ENCODE results near the gene OR52B6. TPM values are rescaled to one million over a fixed set of nuclear protein-coding genes. Genes with fewer than 3 reads are reported as not detected.
A peak's percentile ranks its signal among the peaks of the same experiment; 100 is the strongest.

OR52B6 gene
- total and polyA plus RNA-seq, 10 of the 15 experiments (the other 5 are each of a cell fraction or from before 2014, with no cell fraction given) = 0.07 TPM; not detected in 9

DNA sequence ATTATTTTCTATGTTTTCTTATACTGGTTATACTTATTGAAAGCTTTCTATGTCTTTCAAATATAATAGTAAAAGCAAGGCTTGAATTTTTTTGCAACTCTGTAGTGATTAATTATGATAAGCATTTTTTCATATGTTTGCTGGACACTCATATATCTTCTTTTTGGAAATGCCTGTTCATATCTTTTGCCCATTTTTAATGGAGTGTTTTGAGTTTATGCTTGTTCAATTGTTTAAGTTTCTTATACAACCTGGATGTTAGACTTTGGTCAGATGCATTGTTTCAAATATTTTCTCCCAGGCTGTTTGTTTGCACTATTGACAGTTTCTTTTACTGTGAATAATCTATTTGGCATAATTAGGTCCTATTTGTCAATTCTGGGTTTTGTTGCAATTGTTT, 44.2 kb upstream of the OR52B6 start (continued):
- no peak for TF ChIP-seq RB1 (IDR thresholded peaks at IDR 0.05; ENCODE audit: borderline replicate concordance)
- TF ChIP-seq, protein P1, sequence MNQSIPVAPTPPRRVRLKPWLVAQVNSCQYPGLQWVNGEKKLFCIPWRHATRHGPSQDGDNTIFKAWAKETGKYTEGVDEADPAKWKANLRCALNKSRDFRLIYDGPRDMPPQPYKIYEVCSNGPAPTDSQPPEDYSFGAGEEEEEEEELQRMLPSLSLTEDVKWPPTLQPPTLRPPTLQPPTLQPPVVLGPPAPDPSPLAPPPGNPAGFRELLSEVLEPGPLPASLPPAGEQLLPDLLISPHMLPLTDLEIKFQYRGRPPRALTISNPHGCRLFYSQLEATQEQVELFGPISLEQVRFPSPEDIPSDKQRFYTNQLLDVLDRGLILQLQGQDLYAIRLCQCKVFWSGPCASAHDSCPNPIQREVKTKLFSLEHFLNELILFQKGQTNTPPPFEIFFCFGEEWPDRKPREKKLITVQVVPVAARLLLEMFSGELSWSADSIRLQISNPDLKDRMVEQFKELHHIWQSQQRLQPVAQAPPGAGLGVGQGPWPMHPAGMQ (IDR thresholded peaks at IDR 0.05; ENCODE audit: borderline replicate concordance) = no peak
- no peak for TF ChIP-seq CBX5 (IDR thresholded peaks at IDR 0.05; ENCODE audit: low read depth)
- TF ChIP-seq, protein P2, sequence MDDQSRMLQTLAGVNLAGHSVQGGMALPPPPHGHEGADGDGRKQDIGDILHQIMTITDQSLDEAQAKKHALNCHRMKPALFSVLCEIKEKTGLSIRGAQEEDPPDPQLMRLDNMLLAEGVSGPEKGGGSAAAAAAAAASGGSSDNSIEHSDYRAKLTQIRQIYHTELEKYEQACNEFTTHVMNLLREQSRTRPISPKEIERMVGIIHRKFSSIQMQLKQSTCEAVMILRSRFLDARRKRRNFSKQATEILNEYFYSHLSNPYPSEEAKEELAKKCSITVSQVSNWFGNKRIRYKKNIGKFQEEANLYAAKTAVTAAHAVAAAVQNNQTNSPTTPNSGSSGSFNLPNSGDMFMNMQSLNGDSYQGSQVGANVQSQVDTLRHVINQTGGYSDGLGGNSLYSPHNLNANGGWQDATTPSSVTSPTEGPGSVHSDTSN (IDR thresholded peaks at IDR 0.05; ENCODE audit: insufficient replicate concordance, low read depth, low read length) = no peak
- TF ChIP-seq POLR2A (IDR thresholded peaks at IDR 0.05; ENCODE audit: low read depth, low read length) = no peak
- no peak for TF ChIP-seq IKZF2 (IDR thresholded peaks at IDR 0.05)

DNA sequence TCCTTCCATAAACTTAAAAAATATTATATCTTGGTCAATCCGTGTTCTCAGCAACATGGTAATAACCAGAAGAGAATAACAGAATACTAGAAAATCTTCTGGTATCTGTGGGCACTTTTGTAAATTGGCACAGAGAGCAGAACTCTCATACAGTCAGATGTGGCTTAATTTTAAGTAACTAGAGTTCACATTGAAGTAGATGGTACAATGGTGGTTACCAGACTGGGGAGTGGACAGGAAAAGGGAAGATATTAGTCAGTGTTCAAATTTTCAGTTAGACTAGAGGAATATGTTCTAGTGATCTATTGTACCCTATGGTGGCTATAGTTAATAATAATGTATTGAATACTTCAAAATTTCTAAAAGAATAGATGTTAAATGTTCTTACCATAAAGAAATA, 39.2 kb upstream of the OR52B6 start:
- RAD21 ChIA-PET (ENCODE audit: unreplicated experiment) = no interaction called here
- Histone ChIP-seq H3K4me1 (ENCODE audit: control insufficient read depth, insufficient read depth, low read length) (no peaks in the 10 kb centered on the region), H3K4me3 (no peak overlapping the region), H3K9ac (ENCODE audit: control insufficient read depth, insufficient read depth, low read length) (no peak overlapping the region), H3K4me2 (ENCODE audit: control insufficient read depth, insufficient read depth) (no peak overlapping the region), H3K36me3 (ENCODE audit: control insufficient read depth in 2 of 2, insufficient read depth in 2 of 2, low read length in 1 of 2) (no peaks in the 10 kb centered on the region), H3K9me3 (replicated peaks; ENCODE audit: control insufficient read depth, insufficient read depth, low read length) (no peaks in the 10 kb centered on the region), H3K79me2 (ENCODE audit: control insufficient read depth, insufficient read depth, low read length) (no peaks in the 10 kb centered on the region), H4K20me1 (ENCODE audit: control insufficient read depth, insufficient read depth) (no peaks in the 10 kb centered on the region), H3K27me3 (replicated peaks in 1 of 2; ENCODE audit: control insufficient read depth in 2 of 2, insufficient read depth in 2 of 2, low read length in 1 of 2) (no peaks in the 10 kb centered on the region), H3K27ac (ENCODE audit: control insufficient read depth, insufficient read depth) (no peak overlapping the region), H2AFZ (ENCODE audit: control insufficient read depth, low read depth, low read length) (no peak overlapping the region)
- no TSS peak for BruUV-seq (replicated peaks)
- POLR2A ChIA-PET = no interaction called here
- ATAC-seq (peak; percentile 89), FAIRE-seq (no peak), DNase-seq (ENCODE audit: low read depth, low spot score) (no peak)
- WGBS (ENCODE audit: insufficient coverage, insufficient replicate concordance, low lambda C conversion rate, missing lambda C conversion rate) = 0% methylated on average over 1 of the region's 1 CpG
- TF ChIP-seq YBX1 (IDR thresholded peaks at IDR 0.05) = no peak
- TF ChIP-seq, protein P3, sequence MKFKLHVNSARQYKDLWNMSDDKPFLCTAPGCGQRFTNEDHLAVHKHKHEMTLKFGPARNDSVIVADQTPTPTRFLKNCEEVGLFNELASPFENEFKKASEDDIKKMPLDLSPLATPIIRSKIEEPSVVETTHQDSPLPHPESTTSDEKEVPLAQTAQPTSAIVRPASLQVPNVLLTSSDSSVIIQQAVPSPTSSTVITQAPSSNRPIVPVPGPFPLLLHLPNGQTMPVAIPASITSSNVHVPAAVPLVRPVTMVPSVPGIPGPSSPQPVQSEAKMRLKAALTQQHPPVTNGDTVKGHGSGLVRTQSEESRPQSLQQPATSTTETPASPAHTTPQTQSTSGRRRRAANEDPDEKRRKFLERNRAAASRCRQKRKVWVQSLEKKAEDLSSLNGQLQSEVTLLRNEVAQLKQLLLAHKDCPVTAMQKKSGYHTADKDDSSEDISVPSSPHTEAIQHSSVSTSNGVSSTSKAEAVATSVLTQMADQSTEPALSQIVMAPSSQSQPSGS (IDR thresholded peaks at IDR 0.05; ENCODE audit: low read length) = no peak
- TF ChIP-seq YY1 (IDR thresholded peaks at IDR 0.05; ENCODE audit: low read depth, low read length) = no peak
- no peak for TF ChIP-seq RAD21 (IDR thresholded peaks at IDR 0.05; ENCODE audit: insufficient read depth, low read depth, low read length)
- no peak for TF ChIP-seq ZNF24 (IDR thresholded peaks at IDR 0.05)
- TF ChIP-seq, protein P4, sequence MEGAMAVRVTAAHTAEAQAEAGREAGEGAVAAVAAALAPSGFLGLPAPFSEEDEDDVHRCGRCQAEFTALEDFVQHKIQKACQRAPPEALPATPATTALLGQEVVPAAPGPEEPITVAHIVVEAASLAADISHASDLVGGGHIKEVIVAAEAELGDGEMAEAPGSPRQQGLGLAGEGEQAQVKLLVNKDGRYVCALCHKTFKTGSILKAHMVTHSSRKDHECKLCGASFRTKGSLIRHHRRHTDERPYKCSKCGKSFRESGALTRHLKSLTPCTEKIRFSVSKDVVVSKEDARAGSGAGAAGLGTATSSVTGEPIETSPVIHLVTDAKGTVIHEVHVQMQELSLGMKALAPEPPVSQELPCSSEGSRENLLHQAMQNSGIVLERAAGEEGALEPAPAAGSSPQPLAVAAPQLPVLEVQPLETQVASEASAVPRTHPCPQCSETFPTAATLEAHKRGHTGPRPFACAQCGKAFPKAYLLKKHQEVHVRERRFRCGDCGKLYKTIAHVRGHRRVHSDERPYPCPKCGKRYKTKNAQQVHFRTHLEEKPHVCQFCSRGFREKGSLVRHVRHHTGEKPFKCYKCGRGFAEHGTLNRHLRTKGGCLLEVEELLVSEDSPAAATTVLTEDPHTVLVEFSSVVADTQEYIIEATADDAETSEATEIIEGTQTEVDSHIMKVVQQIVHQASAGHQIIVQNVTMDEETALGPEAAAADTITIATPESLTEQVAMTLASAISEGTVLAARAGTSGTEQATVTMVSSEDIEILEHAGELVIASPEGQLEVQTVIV (IDR thresholded peaks at IDR 0.05; ENCODE audit: borderline replicate concordance, partially characterized antibody) = no peak
- no peak for TF ChIP-seq SREBF1 (IDR thresholded peaks at IDR 0.05; ENCODE audit: low read length)
- TF ChIP-seq, protein P5, sequence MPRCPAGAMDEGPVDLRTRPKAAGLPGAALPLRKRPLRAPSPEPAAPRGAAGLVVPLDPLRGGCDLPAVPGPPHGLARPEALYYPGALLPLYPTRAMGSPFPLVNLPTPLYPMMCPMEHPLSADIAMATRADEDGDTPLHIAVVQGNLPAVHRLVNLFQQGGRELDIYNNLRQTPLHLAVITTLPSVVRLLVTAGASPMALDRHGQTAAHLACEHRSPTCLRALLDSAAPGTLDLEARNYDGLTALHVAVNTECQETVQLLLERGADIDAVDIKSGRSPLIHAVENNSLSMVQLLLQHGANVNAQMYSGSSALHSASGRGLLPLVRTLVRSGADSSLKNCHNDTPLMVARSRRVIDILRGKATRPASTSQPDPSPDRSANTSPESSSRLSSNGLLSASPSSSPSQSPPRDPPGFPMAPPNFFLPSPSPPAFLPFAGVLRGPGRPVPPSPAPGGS (IDR thresholded peaks at IDR 0.05; ENCODE audit: borderline replicate concordance, insufficient read depth, low read depth, low read length, poor library complexity, severe bottlenecking) = no peak
- intact Hi-C loops (cut with micrococcal nuclease; ENCODE audit: unreplicated experiment) (no loop called here), in situ Hi-C loops (cut with MboI) (no loop called here)
- CTCF ChIA-PET = no interaction called here
- SMC1A ChIA-PET (ENCODE audit: uncharacterized antibody, unreplicated experiment) = no interaction called here

Data from GM12878 (cell line).